ENCODE measurements around the gene MIX23.
A peak's percentile ranks its signal among the peaks of the same experiment; 100 is the strongest.

The MIX23 gene

DNA sequence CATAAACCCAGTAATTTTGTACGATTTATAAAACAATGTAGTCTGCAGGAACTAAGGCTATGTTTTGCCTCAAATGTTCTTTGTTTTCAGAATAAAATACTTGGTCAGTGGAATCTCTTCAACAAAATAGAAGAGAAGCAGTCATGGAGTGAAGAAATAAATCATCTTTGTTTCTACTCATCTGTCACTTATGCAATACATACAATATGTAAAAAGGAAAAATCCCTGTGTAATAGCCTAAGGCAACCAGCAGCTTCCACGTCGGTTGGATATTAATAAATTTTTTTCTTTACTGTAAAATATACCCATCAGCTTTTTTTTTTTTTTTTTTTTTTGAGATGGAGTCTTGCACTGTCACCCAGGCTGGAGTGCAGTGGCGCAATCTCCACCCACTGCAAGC is 38.1 kb upstream of the MIX23 start:
- no peak overlapping the region for H2BK12ac ChIP-seq (ENCODE audit: low read length)
- no peaks in the 10 kb centered on the region for H3K79me2 ChIP-seq (ENCODE audit: control insufficient read depth, insufficient read depth, low read length, poor library complexity)
- no peak overlapping the region for H2BK5ac ChIP-seq (ENCODE audit: low read depth, low read length, poor library complexity)
- no peak overlapping the region for H4K91ac ChIP-seq (ENCODE audit: low read depth, low read length)
- no peak overlapping the region for H3K27ac ChIP-seq (ENCODE audit: low read depth, low read length)
- no peak overlapping the region for H3K18ac ChIP-seq (ENCODE audit: low read length)
- no peaks in the 10 kb centered on the region for H3K9me3 ChIP-seq (ENCODE audit: insufficient read depth, low read depth, low read length)
- no peak overlapping the region for H3K23ac ChIP-seq (ENCODE audit: low read length)
- no peak overlapping the region for H4K12ac ChIP-seq (ENCODE audit: low read depth, low read length)
- no peak overlapping the region for H4K8ac ChIP-seq (ENCODE audit: low read depth, low read length)
- no peak overlapping the region for H3K14ac ChIP-seq (ENCODE audit: low read length)
- peaks cover 3 to 4% of the 10 kb centered on the region in 2 experiments for H3K4me1 ChIP-seq (ENCODE audit: control insufficient read depth in 1 of 2, insufficient read depth in 2 of 2, low read length in 2 of 2)
- H3K79me1 ChIP-seq (ENCODE audit: low read length), result peaks cover 5% of the 10 kb centered on the region
- no peak overlapping the region for H3K4me3 ChIP-seq (ENCODE audit: low read depth, low read length)
- H2BK120ac ChIP-seq (ENCODE audit: insufficient read depth, low read length, poor library complexity), result no peak overlapping the region
- H3K9ac ChIP-seq (ENCODE audit: low read length), result no peak overlapping the region
- no peak overlapping the region for H3K4me2 ChIP-seq (ENCODE audit: low read length)
- H3K4ac ChIP-seq (ENCODE audit: low read depth, low read length), result no peak overlapping the region
- H3K36me3 ChIP-seq (ENCODE audit: control insufficient read depth in 1 of 2, insufficient read depth in 2 of 2, low read length in 2 of 2), result peaks cover 2 to 8% of the 10 kb centered on the region in 2 experiments
- no peaks in the 10 kb centered on the region for H3K27me3 ChIP-seq (ENCODE audit: insufficient read depth, low read length)
- DNase-seq, result peak in 1 of 2 donors; percentile 67
- no peak overlapping the region for H2AK5ac ChIP-seq (ENCODE audit: low read length)
- no peak overlapping the region for H2AFZ ChIP-seq (ENCODE audit: insufficient read depth, low read length, poor library complexity)
- WGBS (ENCODE audit: extremely low coverage, insufficient coverage, insufficient read length), result no CpG with 5 or more reads among the region's 4 CpGs

DNA sequence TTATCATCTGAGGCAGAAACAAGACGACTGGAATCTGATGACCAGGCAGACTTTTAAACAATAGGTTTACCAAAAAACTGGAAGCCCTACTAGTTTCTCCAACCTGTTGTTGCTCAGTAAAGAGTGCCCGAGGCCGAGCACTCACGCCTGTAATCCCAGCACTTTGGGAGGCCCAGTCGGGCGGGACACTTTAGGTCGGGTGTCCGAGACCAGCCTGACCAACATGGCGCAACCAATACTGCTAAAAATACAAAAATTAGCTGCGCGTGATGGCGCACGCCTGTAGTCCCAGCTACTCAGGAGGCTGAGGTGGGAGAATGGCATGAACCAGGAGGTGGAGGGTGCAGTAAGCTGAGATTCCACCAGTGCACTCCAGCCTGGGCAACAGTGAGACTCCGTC is 33.9 kb upstream of the MIX23 start:
- H3K23ac ChIP-seq (ENCODE audit: low read length), result no peak overlapping the region
- H4K91ac ChIP-seq (ENCODE audit: low read depth, low read length), result peak overlapping the region; percentile 55
- no peaks in the 10 kb centered on the region for H3K36me3 ChIP-seq (ENCODE audit: control insufficient read depth in 1 of 2, insufficient read depth in 2 of 2, low read length in 2 of 2)
- no peak overlapping the region for H3K27ac ChIP-seq (ENCODE audit: low read depth, low read length)
- H4K8ac ChIP-seq (ENCODE audit: low read depth, low read length), result peak overlapping the region; percentile 58
- no CpG with 5 or more reads among the region's 14 CpGs for WGBS (ENCODE audit: extremely low coverage, insufficient coverage, insufficient read length)
- peak overlapping the region; percentile 11 for H2BK120ac ChIP-seq (ENCODE audit: insufficient read depth, low read length, poor library complexity)
- peak overlapping the region; percentile 75 for H3K4me2 ChIP-seq (ENCODE audit: low read length)
- H4K12ac ChIP-seq (ENCODE audit: low read depth, low read length), result peak overlapping the region; percentile 91
- peak overlapping the region; percentile 9 for H2BK5ac ChIP-seq (ENCODE audit: low read depth, low read length, poor library complexity)
- H2AFZ ChIP-seq (ENCODE audit: insufficient read depth, low read length, poor library complexity), result peak overlapping the region; percentile 35
- H3K4me3 ChIP-seq (ENCODE audit: low read depth, low read length), result no peak overlapping the region
- H2BK12ac ChIP-seq (ENCODE audit: low read length), result no peak overlapping the region
- no peak overlapping the region for H3K18ac ChIP-seq (ENCODE audit: low read length)
- H3K79me2 ChIP-seq (ENCODE audit: control insufficient read depth, insufficient read depth, low read length, poor library complexity), result peaks cover 3% of the 10 kb centered on the region
- H3K9me3 ChIP-seq (ENCODE audit: insufficient read depth, low read depth, low read length), result no peaks in the 10 kb centered on the region
- H2AK5ac ChIP-seq (ENCODE audit: low read length), result peak overlapping the region; percentile 35
- H3K14ac ChIP-seq (ENCODE audit: low read length), result no peak overlapping the region
- H3K79me1 ChIP-seq (ENCODE audit: low read length), result peaks cover 8% of the 10 kb centered on the region
- H3K4ac ChIP-seq (ENCODE audit: low read depth, low read length), result peak overlapping the region; percentile 86
- peak in 1 of 2 donors; percentile 33 for DNase-seq
- peaks cover 3 to 6% of the 10 kb centered on the region in 2 experiments for H3K4me1 ChIP-seq (ENCODE audit: control insufficient read depth in 1 of 2, insufficient read depth in 2 of 2, low read length in 2 of 2)
- H3K27me3 ChIP-seq (ENCODE audit: insufficient read depth, low read length), result no peaks in the 10 kb centered on the region
- H3K9ac ChIP-seq (ENCODE audit: low read length), result no peak overlapping the region

DNA sequence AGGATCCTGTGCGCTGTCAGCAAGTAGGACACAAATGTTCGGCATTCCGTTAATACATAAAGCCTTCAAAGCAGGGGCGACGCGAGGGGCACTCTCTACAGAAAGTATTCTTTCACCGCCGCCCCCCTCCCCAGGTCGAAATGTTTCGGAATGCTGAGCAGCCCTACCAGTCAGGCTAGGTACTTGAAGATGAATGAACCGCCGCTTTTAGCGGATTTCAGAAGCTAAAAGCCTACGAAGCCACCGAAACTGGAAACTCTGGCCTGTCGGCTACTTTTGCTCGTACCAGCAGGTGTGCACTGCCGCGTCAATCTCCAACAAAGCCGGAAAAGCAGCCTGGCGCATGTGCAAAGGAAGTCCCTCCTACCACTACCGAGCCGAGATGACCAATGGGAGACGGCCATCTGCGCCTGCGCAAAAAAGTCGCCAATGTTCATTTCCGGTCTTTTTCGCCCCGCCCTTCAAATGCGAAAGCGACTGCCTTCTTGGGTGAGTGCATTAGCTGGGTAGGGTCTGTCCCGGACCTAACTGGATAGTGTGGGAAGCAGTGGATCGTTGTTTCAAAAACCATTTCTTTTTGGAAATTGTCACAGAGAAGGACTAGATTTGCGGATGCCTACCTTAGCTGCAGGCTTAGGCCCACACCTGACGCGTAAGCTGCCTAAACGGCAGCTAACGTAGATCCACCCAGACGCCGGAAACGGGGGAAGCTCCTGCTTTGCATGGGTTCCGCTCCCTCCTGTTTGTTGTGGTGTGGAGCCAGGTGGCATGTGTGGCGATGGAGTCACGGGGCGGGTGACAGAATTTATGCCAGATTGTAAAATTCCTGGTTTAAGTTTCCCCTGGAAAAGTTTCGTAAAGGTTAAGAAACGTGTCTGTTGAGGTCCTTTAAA is 33.0 kb upstream of the MIX23 start, which contains the start of gene WDR5B:
WDR5B (minus strand) TSS at position 301 of the 893 bp plus-strand sequence. CDS start 534 bp downstream, outside the sequence.
- peak within 1 kb of the TSS; percentile 81 for H2AFZ ChIP-seq (ENCODE audit: insufficient read depth, low read length, poor library complexity)
- H3K4me1 ChIP-seq (ENCODE audit: control insufficient read depth in 1 of 2, insufficient read depth in 2 of 2, low read length in 2 of 2), result peaks cover 3 to 6% of the 10 kb centered on the region in 2 experiments
- peak within 1 kb of the TSS; percentile 95 for H4K8ac ChIP-seq (ENCODE audit: low read depth, low read length)
- no peak within 1 kb of the TSS for H3K23ac ChIP-seq (ENCODE audit: low read length)
- DNase-seq, result peak; percentile 99 to 100
- H2AK5ac ChIP-seq (ENCODE audit: low read length), result peak within 1 kb of the TSS; percentile 35
- peaks cover 8% of the 10 kb centered on the region for H3K79me1 ChIP-seq (ENCODE audit: low read length)
- H3K9ac ChIP-seq (ENCODE audit: low read length), result peak within 1 kb of the TSS; percentile 93
- H3K4me2 ChIP-seq (ENCODE audit: low read length), result peak within 1 kb of the TSS; percentile 90
- peaks cover 3% of the 10 kb centered on the region for H3K79me2 ChIP-seq (ENCODE audit: control insufficient read depth, insufficient read depth, low read length, poor library complexity)
- H3K14ac ChIP-seq (ENCODE audit: low read length), result peak within 1 kb of the TSS; percentile 79
- no peaks in the 10 kb centered on the region for H3K9me3 ChIP-seq (ENCODE audit: insufficient read depth, low read depth, low read length)
- no peaks in the 10 kb centered on the region for H3K27me3 ChIP-seq (ENCODE audit: insufficient read depth, low read length)
- H2BK12ac ChIP-seq (ENCODE audit: low read length), result no peak within 1 kb of the TSS
- WGBS (ENCODE audit: extremely low coverage, insufficient coverage, insufficient read length), result no CpG with 5 or more reads among the region's 48 CpGs
- H4K91ac ChIP-seq (ENCODE audit: low read depth, low read length), result peak within 1 kb of the TSS; percentile 79
- H2BK120ac ChIP-seq (ENCODE audit: insufficient read depth, low read length, poor library complexity), result peak within 1 kb of the TSS; percentile 36
- peak within 1 kb of the TSS; percentile 91 for H4K12ac ChIP-seq (ENCODE audit: low read depth, low read length)
- H3K27ac ChIP-seq (ENCODE audit: low read depth, low read length), result peak within 1 kb of the TSS; percentile 87
- H3K4ac ChIP-seq (ENCODE audit: low read depth, low read length), result peak within 1 kb of the TSS; percentile 44
- H3K36me3 ChIP-seq (ENCODE audit: control insufficient read depth in 1 of 2, insufficient read depth in 2 of 2, low read length in 2 of 2), result no peaks in the 10 kb centered on the region
- H3K4me3 ChIP-seq (ENCODE audit: low read depth, low read length), result peak within 1 kb of the TSS; percentile 79
- H2BK5ac ChIP-seq (ENCODE audit: low read depth, low read length, poor library complexity), result peak within 1 kb of the TSS; percentile 94
- peak within 1 kb of the TSS; percentile 61 for H3K18ac ChIP-seq (ENCODE audit: low read length)

DNA sequence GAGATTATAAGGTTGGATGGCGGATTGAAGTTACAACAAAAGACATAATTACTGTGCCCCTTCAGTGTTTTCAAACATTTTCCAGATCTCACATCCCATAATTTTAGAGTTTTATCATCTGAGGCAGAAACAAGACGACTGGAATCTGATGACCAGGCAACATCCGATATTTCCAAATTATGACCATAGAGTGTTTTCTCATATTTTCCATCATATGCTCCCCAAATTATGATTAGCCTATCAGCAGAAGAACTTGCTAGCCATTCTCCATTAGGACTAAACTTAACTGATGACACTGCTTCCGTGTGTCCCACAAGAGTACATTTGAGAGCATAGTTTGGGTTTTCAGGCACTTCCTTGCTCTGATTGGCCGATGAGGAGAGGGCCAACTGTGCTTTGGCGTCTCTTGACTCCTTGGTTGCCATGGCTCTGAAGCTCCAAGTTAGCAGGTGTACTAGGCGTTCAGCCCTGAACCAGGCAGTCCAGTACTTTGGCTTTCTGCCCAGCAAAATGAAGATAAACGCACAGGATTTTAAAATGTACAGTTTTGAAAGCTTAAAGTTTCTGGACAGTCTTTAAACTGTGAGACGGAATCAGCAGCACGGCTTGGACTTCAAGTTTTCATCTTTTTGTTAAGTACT is 32.2 kb upstream of the MIX23 start:
- H3K27ac ChIP-seq (ENCODE audit: low read depth, low read length), result peak overlapping the region; percentile 53
- DNase-seq, result peak; percentile 37 to 59
- H4K8ac ChIP-seq (ENCODE audit: low read depth, low read length), result peak overlapping the region; percentile 92
- H2BK12ac ChIP-seq (ENCODE audit: low read length), result no peak overlapping the region
- H2AK5ac ChIP-seq (ENCODE audit: low read length), result no peak overlapping the region
- H2BK5ac ChIP-seq (ENCODE audit: low read depth, low read length, poor library complexity), result no peak overlapping the region
- H3K79me1 ChIP-seq (ENCODE audit: low read length), result peaks cover 8% of the 10 kb centered on the region
- H3K4me1 ChIP-seq (ENCODE audit: control insufficient read depth in 1 of 2, insufficient read depth in 2 of 2, low read length in 2 of 2), result peaks cover 3 to 6% of the 10 kb centered on the region in 2 experiments
- H3K18ac ChIP-seq (ENCODE audit: low read length), result no peak overlapping the region
- H3K9me3 ChIP-seq (ENCODE audit: insufficient read depth, low read depth, low read length), result no peaks in the 10 kb centered on the region
- peaks cover 3% of the 10 kb centered on the region for H3K79me2 ChIP-seq (ENCODE audit: control insufficient read depth, insufficient read depth, low read length, poor library complexity)
- H4K12ac ChIP-seq (ENCODE audit: low read depth, low read length), result peak overlapping the region; percentile 90
- peak overlapping the region; percentile 79 for H3K4me3 ChIP-seq (ENCODE audit: low read depth, low read length)
- H3K23ac ChIP-seq (ENCODE audit: low read length), result no peak overlapping the region
- WGBS (ENCODE audit: extremely low coverage, insufficient coverage, insufficient read length), result no CpG with 5 or more reads among the region's 10 CpGs
- H2AFZ ChIP-seq (ENCODE audit: insufficient read depth, low read length, poor library complexity), result peak overlapping the region; percentile 81
- H4K91ac ChIP-seq (ENCODE audit: low read depth, low read length), result peak overlapping the region; percentile 68
- peak overlapping the region; percentile 76 for H3K9ac ChIP-seq (ENCODE audit: low read length)
- no peak overlapping the region for H2BK120ac ChIP-seq (ENCODE audit: insufficient read depth, low read length, poor library complexity)
- H3K14ac ChIP-seq (ENCODE audit: low read length), result peak overlapping the region; percentile 79
- peak overlapping the region; percentile 44 for H3K4ac ChIP-seq (ENCODE audit: low read depth, low read length)
- H3K27me3 ChIP-seq (ENCODE audit: insufficient read depth, low read length), result no peaks in the 10 kb centered on the region
- H3K36me3 ChIP-seq (ENCODE audit: control insufficient read depth in 1 of 2, insufficient read depth in 2 of 2, low read length in 2 of 2), result no peaks in the 10 kb centered on the region
- peak overlapping the region; percentile 90 for H3K4me2 ChIP-seq (ENCODE audit: low read length)
